ENCODE measurements around the gene FAM241B. TPM values are rescaled to one million over a fixed set of nuclear protein-coding genes. Genes with fewer than 3 reads are reported as not detected.

Gene FAM241B
- total and polyA plus RNA-seq, 10 of the 15 experiments (the other 5 are each of a cell fraction or from before 2014, with no cell fraction given), result 0.09 to 0.99 (median 0.24) TPM

DNA sequence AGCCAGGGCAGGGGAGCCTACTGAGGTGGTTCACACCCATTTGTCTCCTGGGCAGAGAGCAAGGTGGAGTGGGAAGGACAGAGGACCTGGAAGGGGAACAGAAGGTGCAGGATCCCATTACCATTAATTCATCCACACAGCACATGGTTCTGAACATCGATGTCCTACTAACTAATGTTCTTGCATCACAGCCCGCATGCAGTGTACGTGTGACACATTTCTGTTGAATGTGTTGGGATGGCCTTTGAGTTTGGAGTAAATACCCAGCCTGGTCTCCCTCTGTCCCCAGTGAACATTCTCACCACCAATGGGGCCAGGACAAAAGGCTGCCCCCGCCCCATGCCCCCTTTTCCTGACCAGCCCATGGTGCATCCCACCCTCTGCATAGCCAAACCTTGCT, 46.3 kb downstream of the FAM241B start:
- Histone ChIP-seq H3K4me2 (ENCODE audit: control insufficient read depth, insufficient read depth) (no peak overlapping the region), H3K79me2 (ENCODE audit: control insufficient read depth, insufficient read depth, low read length) (no peaks in the 10 kb centered on the region), H3K9me3 (replicated peaks; ENCODE audit: control insufficient read depth, insufficient read depth, low read length) (no peaks in the 10 kb centered on the region), H3K9ac (ENCODE audit: control insufficient read depth, insufficient read depth, low read length) (no peak overlapping the region), H4K20me1 (ENCODE audit: control insufficient read depth, insufficient read depth) (no peaks in the 10 kb centered on the region), H3K27ac (ENCODE audit: control insufficient read depth, insufficient read depth) (no peak overlapping the region), H2AFZ (ENCODE audit: control insufficient read depth, low read depth, low read length) (no peak overlapping the region), H3K4me3 (no peak overlapping the region), H3K4me1 (ENCODE audit: control insufficient read depth, insufficient read depth, low read length) (no peaks in the 10 kb centered on the region), H3K27me3 (replicated peaks in 1 of 2; ENCODE audit: control insufficient read depth in 2 of 2, insufficient read depth in 2 of 2, low read length in 1 of 2) (peaks cover 2% of the 10 kb centered on the region in 2 experiments; a peak in 1 of 4 replicates), H3K36me3 (ENCODE audit: control insufficient read depth in 2 of 2, insufficient read depth in 2 of 2, low read length in 1 of 2) (no peaks in the 10 kb centered on the region)
- TF ChIP-seq SUPT20H (IDR thresholded peaks at IDR 0.05; ENCODE audit: borderline replicate concordance, control insufficient read depth, low read depth, low read length), result no peak
- TF ChIP-seq, protein P1, sequence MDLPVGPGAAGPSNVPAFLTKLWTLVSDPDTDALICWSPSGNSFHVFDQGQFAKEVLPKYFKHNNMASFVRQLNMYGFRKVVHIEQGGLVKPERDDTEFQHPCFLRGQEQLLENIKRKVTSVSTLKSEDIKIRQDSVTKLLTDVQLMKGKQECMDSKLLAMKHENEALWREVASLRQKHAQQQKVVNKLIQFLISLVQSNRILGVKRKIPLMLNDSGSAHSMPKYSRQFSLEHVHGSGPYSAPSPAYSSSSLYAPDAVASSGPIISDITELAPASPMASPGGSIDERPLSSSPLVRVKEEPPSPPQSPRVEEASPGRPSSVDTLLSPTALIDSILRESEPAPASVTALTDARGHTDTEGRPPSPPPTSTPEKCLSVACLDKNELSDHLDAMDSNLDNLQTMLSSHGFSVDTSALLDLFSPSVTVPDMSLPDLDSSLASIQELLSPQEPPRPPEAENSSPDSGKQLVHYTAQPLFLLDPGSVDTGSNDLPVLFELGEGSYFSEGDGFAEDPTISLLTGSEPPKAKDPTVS (IDR thresholded peaks at IDR 0.05; ENCODE audit: low read depth, low read length), result no peak
- TF ChIP-seq CHD4 (IDR thresholded peaks at IDR 0.05), result no peak
- no peak for TF ChIP-seq ZNF622 (IDR thresholded peaks at IDR 0.05)
- CTCF ChIA-PET, result no interaction called here
- ATAC-seq (no peak), FAIRE-seq (no peak), DNase-seq (ENCODE audit: low read depth, low spot score) (no peak)
- SMC1A ChIA-PET (ENCODE audit: uncharacterized antibody, unreplicated experiment), result no interaction called here
- POLR2A ChIA-PET, result no interaction called here
- WGBS (ENCODE audit: insufficient coverage, insufficient replicate concordance, low lambda C conversion rate, missing lambda C conversion rate), result 39% methylated on average over 4 of the region's 4 CpGs
- no TSS peak for BruUV-seq (replicated peaks)
- RAD21 ChIA-PET (ENCODE audit: unreplicated experiment), result no interaction called here
- intact Hi-C loops (cut with micrococcal nuclease; ENCODE audit: unreplicated experiment) (no loop called here), in situ Hi-C loops (cut with MboI) (no loop called here)

DNA sequence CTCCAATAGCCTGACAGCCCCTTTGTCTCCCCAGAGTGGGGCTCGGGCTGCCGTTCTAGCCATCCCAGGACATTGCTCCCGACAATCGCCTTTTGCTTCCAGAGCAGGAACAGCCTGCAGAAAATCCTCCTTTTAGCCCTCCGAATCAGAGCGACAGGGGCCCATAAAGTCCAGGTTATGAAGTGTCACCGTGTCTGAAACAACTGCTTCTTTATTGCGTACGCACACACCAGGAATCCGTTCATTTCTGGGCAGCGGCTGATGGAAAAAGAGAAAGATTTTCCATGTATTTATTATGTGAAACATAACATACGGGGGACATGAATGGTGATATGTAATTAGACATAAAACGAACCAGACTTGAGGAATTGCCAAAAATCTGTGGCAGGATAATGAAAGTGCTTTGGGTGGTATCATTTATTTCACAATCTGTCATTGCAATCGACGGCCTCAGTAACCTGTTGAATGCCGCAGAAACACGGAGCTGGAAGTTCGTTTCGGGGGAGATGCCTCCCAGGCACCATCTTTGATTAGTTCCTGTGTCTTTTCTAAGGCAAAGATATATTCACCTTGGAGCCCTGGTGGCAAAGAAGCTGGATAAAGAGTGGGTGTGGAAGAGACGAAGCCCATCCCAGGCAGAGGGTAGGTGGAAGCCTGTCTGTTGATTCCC, 48.1 kb downstream of the FAM241B start:
- H3K4me2 ChIP-seq (ENCODE audit: control insufficient read depth, insufficient read depth), result no peak overlapping the region
- no peaks in the 10 kb centered on the region for H3K79me2 ChIP-seq (ENCODE audit: control insufficient read depth, insufficient read depth, low read length)
- no peak overlapping the region for H3K27ac ChIP-seq (ENCODE audit: control insufficient read depth, insufficient read depth)
- H3K4me1 ChIP-seq (ENCODE audit: control insufficient read depth, insufficient read depth, low read length), result no peaks in the 10 kb centered on the region
- peaks cover 2 to 6% of the 10 kb centered on the region in 2 experiments; a peak in 2 of 4 replicates for H3K27me3 ChIP-seq (replicated peaks in 1 of 2; ENCODE audit: control insufficient read depth in 2 of 2, insufficient read depth in 2 of 2, low read length in 1 of 2)
- SMC1A ChIA-PET (ENCODE audit: uncharacterized antibody, unreplicated experiment), result no interaction called here
- WGBS (ENCODE audit: insufficient coverage, insufficient replicate concordance, low lambda C conversion rate, missing lambda C conversion rate), result 35% methylated on average over 20 of the region's 20 CpGs
- POLR2A ChIA-PET, result no interaction called here
- RAD21 ChIA-PET (ENCODE audit: unreplicated experiment), result no interaction called here
- FAIRE-seq (no peak), DNase-seq (ENCODE audit: low read depth, low spot score) (no peak), ATAC-seq (no peak)
- no peak overlapping the region for H2AFZ ChIP-seq (ENCODE audit: control insufficient read depth, low read depth, low read length)
- CTCF ChIA-PET, result no interaction called here
- no peak overlapping the region for H3K4me3 ChIP-seq
- in situ Hi-C loops (cut with MboI), result no loop called here
- no peaks in the 10 kb centered on the region for H3K36me3 ChIP-seq (ENCODE audit: control insufficient read depth in 2 of 2, insufficient read depth in 2 of 2, low read length in 1 of 2)
- intact Hi-C loops (cut with micrococcal nuclease; ENCODE audit: unreplicated experiment), result no loop called here
- BruUV-seq (replicated peaks), result no TSS peak
- no peaks in the 10 kb centered on the region for H4K20me1 ChIP-seq (ENCODE audit: control insufficient read depth, insufficient read depth)
- H3K9me3 ChIP-seq (replicated peaks; ENCODE audit: control insufficient read depth, insufficient read depth, low read length), result no peaks in the 10 kb centered on the region
- H3K9ac ChIP-seq (ENCODE audit: control insufficient read depth, insufficient read depth, low read length), result no peak overlapping the region
- TF ChIP-seq, protein P2, sequence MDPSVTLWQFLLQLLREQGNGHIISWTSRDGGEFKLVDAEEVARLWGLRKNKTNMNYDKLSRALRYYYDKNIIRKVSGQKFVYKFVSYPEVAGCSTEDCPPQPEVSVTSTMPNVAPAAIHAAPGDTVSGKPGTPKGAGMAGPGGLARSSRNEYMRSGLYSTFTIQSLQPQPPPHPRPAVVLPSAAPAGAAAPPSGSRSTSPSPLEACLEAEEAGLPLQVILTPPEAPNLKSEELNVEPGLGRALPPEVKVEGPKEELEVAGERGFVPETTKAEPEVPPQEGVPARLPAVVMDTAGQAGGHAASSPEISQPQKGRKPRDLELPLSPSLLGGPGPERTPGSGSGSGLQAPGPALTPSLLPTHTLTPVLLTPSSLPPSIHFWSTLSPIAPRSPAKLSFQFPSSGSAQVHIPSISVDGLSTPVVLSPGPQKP (IDR thresholded peaks at IDR 0.05; ENCODE audit: low read depth, low read length), result no peak
- TF ChIP-seq KDM1A (IDR thresholded peaks at IDR 0.05; ENCODE audit: borderline replicate concordance) (no peak), WRNIP1 (IDR thresholded peaks at IDR 0.05; ENCODE audit: borderline replicate concordance, low read depth, low read length) (no peak), RBBP5 (conservative IDR thresholded peaks at IDR 0.05) (no peak), FOXM1 (IDR thresholded peaks at IDR 0.05; ENCODE audit: low read depth, low read length) (no peak), PAX5 (IDR thresholded peaks at IDR 0.05; ENCODE audit: borderline replicate concordance, low read depth, low read length) (no peak), RCOR1 (conservative IDR thresholded peaks at IDR 0.05; ENCODE audit: low read depth, low read length) (no peak)
- TF ChIP-seq, protein P3, sequence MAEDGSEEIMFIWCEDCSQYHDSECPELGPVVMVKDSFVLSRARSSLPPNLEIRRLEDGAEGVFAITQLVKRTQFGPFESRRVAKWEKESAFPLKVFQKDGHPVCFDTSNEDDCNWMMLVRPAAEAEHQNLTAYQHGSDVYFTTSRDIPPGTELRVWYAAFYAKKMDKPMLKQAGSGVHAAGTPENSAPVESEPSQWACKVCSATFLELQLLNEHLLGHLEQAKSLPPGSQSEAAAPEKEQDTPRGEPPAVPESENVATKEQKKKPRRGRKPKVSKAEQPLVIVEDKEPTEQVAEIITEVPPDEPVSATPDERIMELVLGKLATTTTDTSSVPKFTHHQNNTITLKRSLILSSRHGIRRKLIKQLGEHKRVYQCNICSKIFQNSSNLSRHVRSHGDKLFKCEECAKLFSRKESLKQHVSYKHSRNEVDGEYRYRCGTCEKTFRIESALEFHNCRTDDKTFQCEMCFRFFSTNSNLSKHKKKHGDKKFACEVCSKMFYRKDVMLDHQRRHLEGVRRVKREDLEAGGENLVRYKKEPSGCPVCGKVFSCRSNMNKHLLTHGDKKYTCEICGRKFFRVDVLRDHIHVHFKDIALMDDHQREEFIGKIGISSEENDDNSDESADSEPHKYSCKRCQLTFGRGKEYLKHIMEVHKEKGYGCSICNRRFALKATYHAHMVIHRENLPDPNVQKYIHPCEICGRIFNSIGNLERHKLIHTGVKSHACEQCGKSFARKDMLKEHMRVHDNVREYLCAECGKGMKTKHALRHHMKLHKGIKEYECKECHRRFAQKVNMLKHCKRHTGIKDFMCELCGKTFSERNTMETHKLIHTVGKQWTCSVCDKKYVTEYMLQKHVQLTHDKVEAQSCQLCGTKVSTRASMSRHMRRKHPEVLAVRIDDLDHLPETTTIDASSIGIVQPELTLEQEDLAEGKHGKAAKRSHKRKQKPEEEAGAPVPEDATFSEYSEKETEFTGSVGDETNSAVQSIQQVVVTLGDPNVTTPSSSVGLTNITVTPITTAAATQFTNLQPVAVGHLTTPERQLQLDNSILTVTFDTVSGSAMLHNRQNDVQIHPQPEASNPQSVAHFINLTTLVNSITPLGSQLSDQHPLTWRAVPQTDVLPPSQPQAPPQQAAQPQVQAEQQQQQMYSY (CRISPR knock-in tag; IDR thresholded peaks at IDR 0.05), result no peak

All from GM12878 (cell line).